ENCODE measurements around the gene TAF8. TPM values are rescaled to one million over a fixed set of nuclear protein-coding genes. Genes with fewer than 3 reads are reported as not detected.

TAF8 gene
- total RNA-seq, 3 donors from 2014 or later = 15.7 to 25.4 (median 21.1) TPM

- no peak overlapping the region for H3K4me3 ChIP-seq
- intact Hi-C loops (cut with DNase I; ENCODE audit: low total_unique reads) = no loop called here
- H3K4me1 ChIP-seq = no peaks in the 10 kb centered on the region
- no peak for DNase-seq (ENCODE audit: low spot score in 2 of 2)
- H3K27ac ChIP-seq = no peak overlapping the region
- H3K36me3 ChIP-seq = no peaks in the 10 kb centered on the region
- TF ChIP-seq POLR2A (IDR thresholded peaks at IDR 0.05) = no peak
- no peak for TF ChIP-seq POLR2AphosphoS5 (IDR thresholded peaks at IDR 0.05)
- no peak for TF ChIP-seq CTCF (IDR thresholded peaks at IDR 0.05)
- H3K9me3 ChIP-seq = no peaks in the 10 kb centered on the region
- H3K27me3 ChIP-seq = no peaks in the 10 kb centered on the region
Measured at GRCh38 chr6:42091718-42092023, 41.3 kb downstream of the TAF8 start.

GRCh38 chr6:42093582-42094329 lies 43.4 kb downstream of the TAF8 start:
- Histone ChIP-seq H3K36me3 (no peaks in the 10 kb centered on the region), H3K4me1 (peaks cover 0 to under 1% of the 10 kb centered on the region in 2 donors), H3K27me3 (no peaks in the 10 kb centered on the region), H3K27ac (no peak overlapping the region), H3K4me3 (no peak overlapping the region), H3K9me3 (no peaks in the 10 kb centered on the region)
- intact Hi-C loops (cut with DNase I; ENCODE audit: low total_unique reads) = no loop called here
- DNase-seq (ENCODE audit: low spot score in 2 of 2) = no peak
- no peak for TF ChIP-seq POLR2AphosphoS5 (IDR thresholded peaks at IDR 0.05)
- no peak for TF ChIP-seq POLR2A (IDR thresholded peaks at IDR 0.05)
- no peak for TF ChIP-seq CTCF (IDR thresholded peaks at IDR 0.05)

- Histone ChIP-seq H3K4me3 (no peak overlapping the region), H3K4me1 (peaks cover 0 to 12% of the 10 kb centered on the region in 2 donors), H3K27me3 (no peaks in the 10 kb centered on the region), H3K36me3 (no peaks in the 10 kb centered on the region), H3K9me3 (no peaks in the 10 kb centered on the region), H3K27ac (no peak overlapping the region)
- TF ChIP-seq POLR2A (IDR thresholded peaks at IDR 0.05) (no peak), CTCF (IDR thresholded peaks at IDR 0.05) (no peak), POLR2AphosphoS5 (IDR thresholded peaks at IDR 0.05) (no peak)
- no peak for DNase-seq (ENCODE audit: low spot score in 2 of 2)
- intact Hi-C loops (cut with DNase I; ENCODE audit: low total_unique reads) = no loop called here
Measured at GRCh38 chr6:42095094-42095493, 44.8 kb downstream of the TAF8 start.

GRCh38 chr6:42095776-42096541 lies 45.6 kb downstream of the TAF8 start:
- H3K4me3 ChIP-seq = no peak overlapping the region
- peaks cover 0 to 12% of the 10 kb centered on the region in 2 donors for H3K4me1 ChIP-seq

More at GRCh38 chr6:42095776-42096541, 45.6 kb downstream of the TAF8 start:
- Histone ChIP-seq H3K27me3 (no peaks in the 10 kb centered on the region), H3K36me3 (no peaks in the 10 kb centered on the region), H3K27ac (no peak overlapping the region), H3K9me3 (no peaks in the 10 kb centered on the region)
- no peak for DNase-seq (ENCODE audit: low spot score in 2 of 2)
- intact Hi-C loops (cut with DNase I; ENCODE audit: low total_unique reads) = no loop called here
- no peak for TF ChIP-seq CTCF (IDR thresholded peaks at IDR 0.05)
- no peak for TF ChIP-seq POLR2AphosphoS5 (IDR thresholded peaks at IDR 0.05)
- no peak for TF ChIP-seq POLR2A (IDR thresholded peaks at IDR 0.05)
